ENCODE results near the gene MOB3B. TPM values are rescaled to one million over a fixed set of nuclear protein-coding genes. Genes with fewer than 3 reads are reported as not detected.

The MOB3B gene
- total and polyA plus RNA-seq, 2 of the 13 experiments (the other 11 are each of a cell fraction or from before 2014, with no cell fraction given): 0.03 to 0.09 TPM

DNA sequence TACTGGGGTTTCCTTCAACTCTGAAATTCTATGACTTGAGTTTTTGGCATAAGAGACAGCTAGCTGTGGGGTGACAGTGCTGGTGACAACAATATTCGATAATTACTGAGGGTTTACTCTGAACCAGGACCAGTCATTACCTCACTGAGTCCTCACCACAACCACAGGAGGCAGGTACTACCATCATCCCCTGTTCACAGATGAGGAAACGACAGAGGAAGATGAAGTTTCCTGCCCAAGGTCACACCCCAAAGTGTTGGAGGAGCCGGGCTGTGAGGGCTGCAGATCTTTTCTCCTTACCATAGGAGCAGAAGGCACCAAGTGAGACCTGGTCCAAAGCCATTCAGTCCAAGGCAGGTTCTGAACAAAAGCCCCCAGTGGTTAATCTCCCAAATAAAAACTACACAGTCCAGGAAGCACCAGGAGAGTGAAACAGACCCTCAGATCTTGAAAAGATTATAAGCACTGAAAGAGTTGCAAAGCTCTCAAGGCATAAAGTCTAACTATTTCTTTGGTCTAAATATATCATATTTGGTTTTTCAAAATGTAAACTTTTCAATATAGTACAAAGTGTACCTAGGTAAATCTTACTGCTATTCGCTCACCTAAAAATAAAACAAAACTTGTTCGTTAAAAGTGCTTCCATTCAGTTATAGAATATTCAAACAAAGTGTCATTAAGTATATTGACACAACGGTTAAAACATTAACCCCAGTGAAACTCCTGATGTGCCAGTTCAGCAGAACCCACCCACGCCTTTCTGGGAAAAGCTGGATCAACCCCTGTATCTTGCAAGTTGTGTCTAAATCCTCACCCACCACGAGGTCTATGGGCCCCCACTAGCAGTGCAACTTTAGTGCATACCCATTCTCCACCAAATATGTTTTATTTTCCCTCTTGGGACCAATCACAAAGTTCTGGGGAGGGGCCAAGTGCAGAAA lies 150.0 kb downstream of the MOB3B start (continued):
- no peak for TF ChIP-seq ZNF652 (CRISPR knock-in tag; IDR thresholded peaks at IDR 0.05; ENCODE audit: borderline replicate concordance, low read depth)
- TF ChIP-seq CBX5 (CRISPR knock-in tag; IDR thresholded peaks at IDR 0.05; ENCODE audit: borderline replicate concordance): no peak
- TF ChIP-seq SOX6 (IDR thresholded peaks at IDR 0.05): no peak
- TF ChIP-seq SOX6 (CRISPR knock-in tag; IDR thresholded peaks at IDR 0.05): no peak
- no peak for TF ChIP-seq ZNF589 (CRISPR knock-in tag; conservative IDR thresholded peaks at IDR 0.05)
- TF ChIP-seq ZNF44 (CRISPR knock-in tag; IDR thresholded peaks at IDR 0.05): no peak
- TF ChIP-seq POGK (CRISPR knock-in tag; conservative IDR thresholded peaks at IDR 0.05): no peak
- TF ChIP-seq ZKSCAN5 (CRISPR knock-in tag; IDR thresholded peaks at IDR 0.05): no peak
- TF ChIP-seq, protein P1, sequence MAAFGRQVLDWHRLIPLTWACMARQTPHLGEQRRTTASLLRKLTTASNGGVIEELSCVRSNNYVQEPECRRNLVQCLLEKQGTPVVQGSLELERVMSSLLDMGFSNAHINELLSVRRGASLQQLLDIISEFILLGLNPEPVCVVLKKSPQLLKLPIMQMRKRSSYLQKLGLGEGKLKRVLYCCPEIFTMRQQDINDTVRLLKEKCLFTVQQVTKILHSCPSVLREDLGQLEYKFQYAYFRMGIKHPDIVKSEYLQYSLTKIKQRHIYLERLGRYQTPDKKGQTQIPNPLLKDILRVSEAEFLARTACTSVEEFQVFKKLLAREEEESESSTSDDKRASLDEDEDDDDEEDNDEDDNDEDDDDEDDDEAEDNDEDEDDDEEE (CRISPR knock-in tag; IDR thresholded peaks at IDR 0.05): no peak
- TF ChIP-seq, protein P2, sequence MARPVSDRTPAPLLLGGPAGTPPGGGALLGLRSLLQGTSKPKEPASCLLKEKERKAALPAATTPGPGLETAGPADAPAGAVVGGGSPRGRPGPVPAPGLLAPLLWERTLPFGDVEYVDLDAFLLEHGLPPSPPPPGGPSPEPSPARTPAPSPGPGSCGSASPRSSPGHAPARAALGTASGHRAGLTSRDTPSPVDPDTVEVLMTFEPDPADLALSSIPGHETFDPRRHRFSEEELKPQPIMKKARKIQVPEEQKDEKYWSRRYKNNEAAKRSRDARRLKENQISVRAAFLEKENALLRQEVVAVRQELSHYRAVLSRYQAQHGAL (CRISPR knock-in tag; IDR thresholded peaks at IDR 0.05; ENCODE audit: not compliant biosample characterization): no peak
- no peak for TF ChIP-seq HNF1B (CRISPR knock-in tag; IDR thresholded peaks at IDR 0.05)
- TF ChIP-seq GTF3A (CRISPR knock-in tag; conservative IDR thresholded peaks at IDR 0.05): no peak
- TF ChIP-seq WIZ (CRISPR knock-in tag; IDR thresholded peaks at IDR 0.05): no peak
- TF ChIP-seq ZNF550 (CRISPR knock-in tag; IDR thresholded peaks at IDR 0.05; ENCODE audit: borderline replicate concordance): no peak
- TF ChIP-seq YEATS4 (CRISPR knock-in tag; IDR thresholded peaks at IDR 0.05; ENCODE audit: borderline replicate concordance): no peak

Data from HepG2 (cell line).